ENCODE results near the gene HHIPL1. TPM values are rescaled to one million over a fixed set of nuclear protein-coding genes. Genes with fewer than 3 reads are reported as not detected.

The HHIPL1 gene
- total and polyA plus RNA-seq, 8 donors, result 2.2 to 3.1 (median 2.6) TPM

DNA sequence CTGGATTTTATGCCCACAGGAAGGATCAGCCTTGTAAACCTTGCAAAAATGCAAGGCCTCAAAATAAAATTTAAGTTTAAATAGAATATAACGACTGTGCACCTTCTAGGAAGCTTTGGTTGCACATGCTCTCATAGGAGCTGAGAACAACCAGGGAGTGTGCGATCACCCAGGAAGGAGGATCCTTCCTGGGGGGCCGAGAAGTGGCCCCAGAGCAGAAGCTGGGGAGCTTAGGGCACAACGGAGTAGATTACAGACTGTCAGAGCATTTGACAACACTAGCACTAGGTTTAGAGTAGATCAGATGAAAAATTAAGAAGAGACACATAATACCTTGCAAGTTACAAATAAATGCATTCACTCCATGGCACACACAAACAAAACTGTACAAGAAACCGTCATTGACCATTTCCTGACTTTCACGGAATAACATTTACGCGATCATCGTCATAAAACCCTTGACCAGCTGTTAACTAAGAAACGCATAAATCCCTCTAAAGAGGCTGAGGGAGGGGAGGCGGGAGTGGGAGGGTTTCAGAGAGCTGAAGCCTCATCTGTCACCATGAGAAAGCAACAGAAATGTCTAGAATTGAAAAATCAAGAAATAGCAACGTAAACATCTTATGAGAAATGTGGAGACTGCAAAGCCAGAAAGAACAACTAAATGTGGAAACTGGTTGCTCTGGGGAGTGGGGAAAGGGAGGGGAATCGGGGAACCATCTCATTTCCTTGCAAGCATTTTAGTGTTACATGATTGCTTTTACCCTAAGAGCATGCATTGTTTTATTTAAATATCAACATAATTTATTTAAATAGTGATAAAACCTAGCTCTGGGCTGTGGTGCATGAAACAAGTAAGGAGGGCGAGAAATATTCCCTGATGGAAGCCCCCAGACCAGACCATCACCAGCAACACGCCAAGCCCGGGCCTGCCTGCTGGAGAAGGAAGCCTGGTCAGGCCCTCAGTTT, 27.8 kb upstream of the HHIPL1 start:
- Histone ChIP-seq H3K27ac (no peak overlapping the region), H3K9me3 (no peaks in the 10 kb centered on the region), H3K4me3 (no peak overlapping the region), H3K36me3 (no peaks in the 10 kb centered on the region), H3K4me1 (peaks cover 0 to 5% of the 10 kb centered on the region in 2 donors), H3K27me3 (peaks cover 0 to 29% of the 10 kb centered on the region in 2 donors)
- intact Hi-C loops (cut with DNase I), result no loop called here
- TF ChIP-seq, protein P1, sequence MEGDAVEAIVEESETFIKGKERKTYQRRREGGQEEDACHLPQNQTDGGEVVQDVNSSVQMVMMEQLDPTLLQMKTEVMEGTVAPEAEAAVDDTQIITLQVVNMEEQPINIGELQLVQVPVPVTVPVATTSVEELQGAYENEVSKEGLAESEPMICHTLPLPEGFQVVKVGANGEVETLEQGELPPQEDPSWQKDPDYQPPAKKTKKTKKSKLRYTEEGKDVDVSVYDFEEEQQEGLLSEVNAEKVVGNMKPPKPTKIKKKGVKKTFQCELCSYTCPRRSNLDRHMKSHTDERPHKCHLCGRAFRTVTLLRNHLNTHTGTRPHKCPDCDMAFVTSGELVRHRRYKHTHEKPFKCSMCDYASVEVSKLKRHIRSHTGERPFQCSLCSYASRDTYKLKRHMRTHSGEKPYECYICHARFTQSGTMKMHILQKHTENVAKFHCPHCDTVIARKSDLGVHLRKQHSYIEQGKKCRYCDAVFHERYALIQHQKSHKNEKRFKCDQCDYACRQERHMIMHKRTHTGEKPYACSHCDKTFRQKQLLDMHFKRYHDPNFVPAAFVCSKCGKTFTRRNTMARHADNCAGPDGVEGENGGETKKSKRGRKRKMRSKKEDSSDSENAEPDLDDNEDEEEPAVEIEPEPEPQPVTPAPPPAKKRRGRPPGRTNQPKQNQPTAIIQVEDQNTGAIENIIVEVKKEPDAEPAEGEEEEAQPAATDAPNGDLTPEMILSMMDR (IDR thresholded peaks at IDR 0.05), result no peak
- ATAC-seq, result no peak
- DNase-seq, result no peak

DNA sequence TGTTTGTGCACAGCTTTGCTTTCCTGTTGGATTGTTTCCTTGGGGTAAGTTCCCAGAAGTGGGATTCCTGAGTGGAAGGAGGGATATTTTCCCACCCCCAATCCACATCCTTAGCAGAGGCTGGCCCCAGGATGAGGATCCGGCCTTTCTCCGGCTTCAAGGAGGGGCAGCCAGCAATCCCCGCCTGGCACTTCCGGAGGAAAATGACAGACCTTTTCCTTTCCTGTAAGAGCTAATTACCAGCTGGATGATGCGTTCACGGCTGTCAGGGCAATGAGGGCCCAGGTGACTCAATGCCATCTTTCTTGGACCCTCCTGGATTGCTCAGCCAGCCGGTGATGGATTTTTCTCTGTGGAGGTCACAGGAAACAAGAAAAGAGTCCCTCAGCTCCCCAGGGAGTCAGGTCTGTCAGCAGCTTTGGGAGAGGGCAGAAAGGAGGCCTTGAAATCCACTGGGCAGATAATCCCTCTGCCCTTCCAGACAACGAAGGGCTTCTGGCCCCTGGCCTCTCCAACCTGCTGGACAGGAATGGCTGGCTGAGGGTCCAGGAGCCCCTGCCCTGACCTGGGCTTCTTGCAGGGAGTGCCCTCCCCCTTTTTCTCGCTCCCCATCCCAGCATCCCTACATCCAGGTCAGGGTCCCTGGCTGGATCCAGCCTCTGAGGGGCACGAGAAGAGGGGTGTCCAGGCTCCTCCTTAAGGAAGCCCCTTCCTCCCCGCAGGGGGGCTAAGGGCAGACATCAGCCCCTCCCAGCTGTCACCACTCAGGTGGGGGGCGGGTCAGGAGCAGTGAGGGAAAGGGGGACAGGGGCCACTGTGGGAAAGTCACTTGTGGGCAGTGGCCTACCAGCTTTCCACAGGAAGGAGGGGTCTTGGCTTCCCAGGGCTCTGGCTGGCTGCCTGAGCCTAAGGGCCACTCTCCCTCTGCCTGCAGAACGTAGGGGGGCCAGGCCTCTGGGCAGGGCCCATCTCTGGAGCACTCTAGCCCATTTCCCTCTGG, 24.8 kb upstream of the HHIPL1 start:
- ATAC-seq (peak; percentile 9), DNase-seq (no peak)
- H3K4me1 ChIP-seq, result peaks cover 0 to 5% of the 10 kb centered on the region in 2 donors
- peak overlapping the region; percentile 48 to 72 for H3K27ac ChIP-seq
- H3K9me3 ChIP-seq, result no peaks in the 10 kb centered on the region
- intact Hi-C loops (cut with DNase I), result loop anchor here (10.0 kb wide), 2 partner anchors 55 to 95 kb away; no protein-coding TSS in a partner anchor
- no peak overlapping the region for H3K4me3 ChIP-seq
- no peaks in the 10 kb centered on the region for H3K36me3 ChIP-seq
- TF ChIP-seq, protein P1 (IDR thresholded peaks at IDR 0.05), result no peak
- peaks cover 0 to 25% of the 10 kb centered on the region in 2 donors for H3K27me3 ChIP-seq

GRCh38 chr14:99621948-99622347, 23.0 kb upstream of the HHIPL1 start:
- no peak for DNase-seq
- TF ChIP-seq, protein P1 (IDR thresholded peaks at IDR 0.05), result no peak
- intact Hi-C loops (cut with DNase I), result loop anchor here (10.0 kb wide), 2 partner anchors 57 to 97 kb away; no protein-coding TSS in a partner anchor
- Histone ChIP-seq H3K27ac (no peak overlapping the region), H3K4me3 (no peak overlapping the region), H3K36me3 (no peaks in the 10 kb centered on the region), H3K4me1 (peaks cover 0 to 5% of the 10 kb centered on the region in 2 donors), H3K27me3 (peaks cover 0 to 17% of the 10 kb centered on the region in 2 donors), H3K9me3 (no peaks in the 10 kb centered on the region)
- ATAC-seq, result no peak

- Histone ChIP-seq H3K27me3 (peaks cover 0 to 8% of the 10 kb centered on the region in 2 donors), H3K36me3 (no peaks in the 10 kb centered on the region), H3K4me3 (no peak overlapping the region), H3K9me3 (no peaks in the 10 kb centered on the region), H3K4me1 (peaks cover 0 to 8% of the 10 kb centered on the region in 2 donors), H3K27ac (no peak overlapping the region)
- DNase-seq (no peak), ATAC-seq (no peak)
- intact Hi-C loops (cut with DNase I), result loop anchor here (10.0 kb wide), 2 partner anchors 59 to 99 kb away; no protein-coding TSS in a partner anchor
- TF ChIP-seq, protein P1 (IDR thresholded peaks at IDR 0.05), result no peak
Measured at GRCh38 chr14:99624024-99624423, 20.9 kb upstream of the HHIPL1 start.

Data from left lung (tissue), 10 donors.